DOHH2 (cell line): ENCODE results near the gene GPR4.
"Not testable (repeated sequence)": the region's sequence is repeated elsewhere in the genome, so short reads cannot be mapped to it uniquely, and the experiment has no call there.

ENCODE experiments used
- H3F3A ChIP-seq: fragments of 200-600 bp; sonication (generic), shearing (Covaris generic); 2 replicates; pipeline ENCODE4 v1.6.0; 2016; ENCODE audit warnings: antibody characterized with exemption, mild to moderate bottlenecking; ENCODE audit not compliant: control insufficient read depth, insufficient read depth
- H3K27ac ChIP-seq: fragments of 200-600 bp; sonication (generic); 2 replicates; pipeline ENCODE4 v1.5.1; 2014; ENCODE audit warnings: low read depth, mild to moderate bottlenecking, low read length, moderate library complexity
- H3K27me3 ChIP-seq: fragments of 200-600 bp; sonication (generic); 2 replicates; pipeline ENCODE4 v1.6.1; 2014; ENCODE audit warnings: mild to moderate bottlenecking, low read length, mixed read lengths; ENCODE audit not compliant: control insufficient read depth
- H3K36me3 ChIP-seq: fragments of 200-600 bp; sonication (generic); 2 replicates; pipeline ENCODE4 v1.6.1; 2014; ENCODE audit warnings: mild to moderate bottlenecking, low read length, moderate library complexity, mixed read lengths; ENCODE audit not compliant: control insufficient read depth
- H3K4me1 ChIP-seq: fragments of 200-600 bp; sonication (generic); 2 replicates; pipeline ENCODE4 v1.6.1; 2014; ENCODE audit warnings: mild to moderate bottlenecking, low read length, mixed read lengths; ENCODE audit not compliant: control insufficient read depth
- H3K4me2 ChIP-seq: fragments of 200-600 bp; sonication (generic); 2 replicates; pipeline ENCODE4 v1.6.0; 2014; ENCODE audit warnings: mild to moderate bottlenecking, low read length, moderate library complexity
- H3K4me3 ChIP-seq: fragments of 200-600 bp; sonication (generic); 2 replicates; pipeline ENCODE4 v1.5.1; 2014; ENCODE audit warnings: mild to moderate bottlenecking, low read length, mixed read lengths
- H3K79me2 ChIP-seq: fragments of 200-600 bp; sonication (generic); 2 replicates; pipeline ENCODE4 v1.6.1; 2014; ENCODE audit warnings: mild to moderate bottlenecking, low read length, mixed read lengths; ENCODE audit not compliant: control insufficient read depth
- H3K9me2 ChIP-seq: fragments of 200-600 bp; sonication (generic); replicated peaks from 2 replicates; pipeline ENCODE4 v1.6.1; 2014; ENCODE audit warnings: mild to moderate bottlenecking, low read length, mixed read lengths; ENCODE audit not compliant: control insufficient read depth
- H3K9me3 ChIP-seq: fragments of 200-600 bp; sonication (generic); 2 replicates; pipeline ENCODE4 v1.6.1; 2014; ENCODE audit warnings: antibody characterized with exemption, low read length, mixed read lengths; ENCODE audit not compliant: control insufficient read depth, insufficient read depth
- H4K20me1 ChIP-seq: fragments of 200-600 bp; sonication (generic); 2 replicates; pipeline ENCODE4 v1.6.0; 2014; ENCODE audit warnings: low read depth, mild to moderate bottlenecking, antibody characterized with exemption, low read length, moderate library complexity; ENCODE audit not compliant: control insufficient read depth, insufficient read depth
- EZH2phosphoT487 ChIP-seq: fragments of 200-600 bp; sonication (generic); IDR thresholded peaks from 2 replicates; pipeline ENCODE4 v1.6.1; 2017; ENCODE audit warnings: borderline replicate concordance, mild to moderate bottlenecking, antibody characterized with exemption, low read length, moderate library complexity, mixed read lengths
- TF ChIP-seq, protein P1 (sequence below): fragments of 200-600 bp; sonication (generic); IDR thresholded peaks from one replicate; pipeline ENCODE4 v1.5.1; 2014; ENCODE audit warnings: antibody characterized with exemption, mild to moderate bottlenecking, low read depth, low read length; ENCODE audit not compliant: poor library complexity, severe bottlenecking

The GPR4 gene

DNA sequence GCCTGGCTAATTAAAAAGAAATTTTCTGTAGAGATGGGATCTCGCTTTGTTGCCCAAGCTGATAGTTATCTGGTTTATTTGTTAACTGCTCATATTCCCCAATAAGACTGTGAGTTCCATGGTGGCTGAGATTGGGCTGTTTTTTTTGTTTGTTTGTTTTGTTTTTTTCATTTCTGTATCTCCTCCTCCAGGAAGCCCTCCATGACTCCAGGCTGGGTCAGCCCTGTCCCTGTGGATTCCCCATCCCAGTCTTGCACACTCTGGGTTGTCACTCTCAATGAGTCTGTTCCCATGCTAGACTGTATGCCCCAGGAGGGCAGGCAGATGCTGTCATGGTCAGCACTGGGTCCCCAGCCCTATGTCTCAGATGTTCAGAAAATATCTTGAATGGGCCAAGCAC is 34.3 kb upstream of the GPR4 start:
- H3K9me2 ChIP-seq = no peaks in the 10 kb centered on the region
- H3K79me2 ChIP-seq = peaks cover 2% of the 10 kb centered on the region; the same call in 1 of the 2 replicates
- no peak overlapping the region for H3K27ac ChIP-seq
- no peak for TF ChIP-seq EZH2phosphoT487
- no peaks in the 10 kb centered on the region for H3K9me3 ChIP-seq
- no peak overlapping the region for H3K4me3 ChIP-seq
- no peak overlapping the region for H3K4me2 ChIP-seq
- no peaks in the 10 kb centered on the region for H3K27me3 ChIP-seq
- peaks cover 23% of the 10 kb centered on the region for H3K4me1 ChIP-seq
- peaks cover 5% of the 10 kb centered on the region; the same call in 1 of the 2 replicates for H3F3A ChIP-seq
- no peaks in the 10 kb centered on the region for H4K20me1 ChIP-seq
- peaks cover 6% of the 10 kb centered on the region; the same call in 1 of the 2 replicates for H3K36me3 ChIP-seq

DNA sequence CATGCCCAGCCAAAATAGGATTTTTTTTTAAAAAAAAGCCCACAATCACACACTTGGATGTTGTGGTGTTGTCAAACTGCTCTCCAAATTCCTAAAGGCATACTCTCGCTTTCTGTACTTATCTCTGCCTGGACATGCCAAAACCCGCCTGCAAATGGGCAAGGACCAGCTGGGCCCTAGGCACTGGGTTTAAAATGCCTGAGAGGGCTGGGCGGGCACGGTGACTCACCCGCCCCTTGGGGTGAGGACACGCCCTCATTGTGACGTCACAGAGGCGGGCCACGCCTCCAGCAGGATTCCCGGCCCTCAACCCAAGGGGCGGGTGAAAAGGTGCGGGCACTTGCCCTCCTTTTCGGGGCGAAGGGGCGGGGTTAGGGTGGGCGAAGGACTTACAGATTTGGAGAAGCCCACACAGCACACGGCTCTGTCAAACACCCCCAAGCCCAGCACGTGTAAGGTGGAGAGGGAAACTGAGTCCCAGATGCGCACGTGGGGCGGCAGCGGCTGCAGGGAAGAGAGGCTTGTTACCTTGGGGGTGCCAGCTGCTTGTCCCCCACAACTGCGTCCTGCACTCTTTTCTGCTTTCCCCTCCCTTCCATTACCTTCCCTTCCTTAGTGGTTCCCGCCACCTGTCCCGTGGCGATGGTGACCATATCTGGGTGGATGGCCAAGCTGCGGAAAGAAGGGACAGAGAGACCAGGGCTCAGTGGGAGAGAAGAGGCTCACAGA is 30.6 kb upstream of the GPR4 start:
- peaks cover 9% of the 10 kb centered on the region for H3K4me1 ChIP-seq
- H3K36me3 ChIP-seq = peaks cover 3% of the 10 kb centered on the region; the same call in 1 of the 2 replicates
- no peaks in the 10 kb centered on the region for H3K9me2 ChIP-seq
- no peaks in the 10 kb centered on the region for H3K9me3 ChIP-seq
- no peaks in the 10 kb centered on the region for H3K79me2 ChIP-seq
- no peaks in the 10 kb centered on the region for H4K20me1 ChIP-seq
- H3K4me3 ChIP-seq = no peak overlapping the region
- H3K4me2 ChIP-seq = no peak overlapping the region
- no peaks in the 10 kb centered on the region for H3F3A ChIP-seq
- H3K27me3 ChIP-seq = no peaks in the 10 kb centered on the region
- no peak overlapping the region for H3K27ac ChIP-seq
- no peak for TF ChIP-seq EZH2phosphoT487
- TF ChIP-seq, protein P1, sequence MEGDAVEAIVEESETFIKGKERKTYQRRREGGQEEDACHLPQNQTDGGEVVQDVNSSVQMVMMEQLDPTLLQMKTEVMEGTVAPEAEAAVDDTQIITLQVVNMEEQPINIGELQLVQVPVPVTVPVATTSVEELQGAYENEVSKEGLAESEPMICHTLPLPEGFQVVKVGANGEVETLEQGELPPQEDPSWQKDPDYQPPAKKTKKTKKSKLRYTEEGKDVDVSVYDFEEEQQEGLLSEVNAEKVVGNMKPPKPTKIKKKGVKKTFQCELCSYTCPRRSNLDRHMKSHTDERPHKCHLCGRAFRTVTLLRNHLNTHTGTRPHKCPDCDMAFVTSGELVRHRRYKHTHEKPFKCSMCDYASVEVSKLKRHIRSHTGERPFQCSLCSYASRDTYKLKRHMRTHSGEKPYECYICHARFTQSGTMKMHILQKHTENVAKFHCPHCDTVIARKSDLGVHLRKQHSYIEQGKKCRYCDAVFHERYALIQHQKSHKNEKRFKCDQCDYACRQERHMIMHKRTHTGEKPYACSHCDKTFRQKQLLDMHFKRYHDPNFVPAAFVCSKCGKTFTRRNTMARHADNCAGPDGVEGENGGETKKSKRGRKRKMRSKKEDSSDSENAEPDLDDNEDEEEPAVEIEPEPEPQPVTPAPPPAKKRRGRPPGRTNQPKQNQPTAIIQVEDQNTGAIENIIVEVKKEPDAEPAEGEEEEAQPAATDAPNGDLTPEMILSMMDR = no peak

DNA sequence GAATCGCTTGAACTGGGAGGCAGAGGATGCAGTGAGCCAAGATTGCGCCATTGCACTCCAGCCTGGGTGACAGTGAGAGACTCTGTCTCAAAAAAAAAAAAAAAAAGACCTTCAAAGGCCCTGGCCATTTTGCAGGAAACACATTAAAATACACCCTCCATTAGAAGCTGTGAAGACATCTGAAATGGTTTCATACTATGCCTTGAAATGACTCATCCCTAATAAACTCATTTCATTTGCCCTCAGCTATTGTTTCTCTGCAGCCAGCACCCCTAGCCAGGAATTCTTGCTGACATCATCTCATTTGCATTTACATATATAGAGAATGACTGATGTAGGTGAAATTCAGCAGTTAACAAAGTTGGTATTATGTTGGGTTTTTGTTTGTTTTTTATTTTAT is 28.5 kb upstream of the GPR4 start:
- Histone ChIP-seq H3F3A (no peaks in the 10 kb centered on the region), H3K9me2 (no peaks in the 10 kb centered on the region), H3K27me3 (no peaks in the 10 kb centered on the region), H3K4me3 (no peak overlapping the region), H4K20me1 (no peaks in the 10 kb centered on the region), H3K27ac (no peak overlapping the region), H3K4me1 (peaks cover 9% of the 10 kb centered on the region), H3K79me2 (no peaks in the 10 kb centered on the region), H3K36me3 (peaks cover 3% of the 10 kb centered on the region; the same call in 1 of the 2 replicates), H3K4me2 (no peak overlapping the region), H3K9me3 (no peaks in the 10 kb centered on the region)
- TF ChIP-seq, protein P1 = no peak
- no peak for TF ChIP-seq EZH2phosphoT487

DNA sequence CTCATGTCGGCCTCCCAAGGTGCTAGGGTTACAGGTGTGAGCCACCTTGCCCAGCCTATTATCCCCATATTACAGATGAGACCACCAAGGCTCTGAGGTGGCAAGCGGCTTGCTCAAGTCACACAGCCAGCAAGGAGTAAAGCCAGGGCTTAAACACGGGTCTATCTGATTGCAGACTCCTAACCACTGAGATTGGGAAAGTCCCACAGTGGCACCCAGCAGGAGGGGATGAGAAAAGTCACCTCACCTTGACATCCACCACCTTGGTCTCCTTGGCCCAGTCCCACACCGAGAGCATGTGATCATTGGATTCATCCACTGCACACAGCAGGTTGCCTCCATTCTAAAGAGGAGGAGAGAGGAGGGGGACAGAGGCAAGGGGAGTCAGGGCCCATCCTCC is 27.7 kb upstream of the GPR4 start:
- H3K4me3 ChIP-seq = no peak overlapping the region
- no peak overlapping the region for H3K27ac ChIP-seq
- H3K9me2 ChIP-seq = no peaks in the 10 kb centered on the region
- H3K4me1 ChIP-seq = peaks cover 9% of the 10 kb centered on the region
- H3K79me2 ChIP-seq = no peaks in the 10 kb centered on the region
- no peaks in the 10 kb centered on the region for H3K9me3 ChIP-seq
- TF ChIP-seq EZH2phosphoT487 = no peak
- TF ChIP-seq, protein P1 = no peak
- no peak overlapping the region for H3K4me2 ChIP-seq
- H3K27me3 ChIP-seq = no peaks in the 10 kb centered on the region
- no peaks in the 10 kb centered on the region for H3F3A ChIP-seq
- H4K20me1 ChIP-seq = no peaks in the 10 kb centered on the region
- peaks cover 3% of the 10 kb centered on the region; the same call in 1 of the 2 replicates for H3K36me3 ChIP-seq

DNA sequence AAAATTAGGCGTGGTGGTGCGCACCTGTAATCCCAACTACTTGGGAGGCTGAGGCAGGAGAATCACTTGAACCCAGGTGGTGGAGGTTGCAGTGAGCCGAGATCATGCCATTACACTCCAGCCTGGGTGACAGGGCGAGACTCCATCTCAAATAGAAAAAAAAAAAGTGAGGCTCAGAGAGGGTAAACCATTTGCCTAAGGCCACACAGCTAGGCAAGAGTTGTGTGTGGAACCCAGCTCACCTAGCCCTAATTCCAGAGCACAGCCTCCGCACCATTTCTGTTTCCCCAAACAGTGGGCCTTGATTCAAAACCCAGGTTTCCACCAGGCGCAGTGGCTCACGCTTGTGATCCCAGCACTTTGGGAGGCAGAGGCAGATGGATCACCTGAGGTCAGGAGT is 26.2 kb upstream of the GPR4 start:
- H3K9me3 ChIP-seq, H4K20me1 ChIP-seq, H3K4me1 ChIP-seq, H3K4me2 ChIP-seq, H3K4me3 ChIP-seq, H3F3A ChIP-seq, H3K36me3 ChIP-seq, H3K79me2 ChIP-seq, H3K27me3 ChIP-seq, H3K27ac ChIP-seq, H3K9me2 ChIP-seq: not testable (repeated sequence)
